ENCODE measurements around the gene NAALADL2.
"Not testable (repeated sequence)": the region's sequence is repeated elsewhere in the genome, so short reads cannot be mapped to it uniquely, and the experiment has no call there.

Gene NAALADL2

GRCh38 chr3:175087128-175087527, 228.0 kb downstream of the NAALADL2 start:
- not testable (repeated sequence) for H4K91ac ChIP-seq (ENCODE audit: low read depth, low read length); H4K12ac ChIP-seq (ENCODE audit: low read depth, low read length); H3K18ac ChIP-seq (ENCODE audit: low read length); H3K23ac ChIP-seq (ENCODE audit: low read length); H3K4me2 ChIP-seq (ENCODE audit: low read length); H3K79me2 ChIP-seq (ENCODE audit: control insufficient read depth, insufficient read depth, low read length, poor library complexity); H3K27ac ChIP-seq (ENCODE audit: low read depth, low read length); H2BK5ac ChIP-seq (ENCODE audit: low read depth, low read length, poor library complexity); H3K79me1 ChIP-seq (ENCODE audit: low read length); H2AFZ ChIP-seq (ENCODE audit: insufficient read depth, low read length, poor library complexity); H2BK120ac ChIP-seq (ENCODE audit: insufficient read depth, low read length, poor library complexity); H3K9me3 ChIP-seq (ENCODE audit: insufficient read depth, low read depth, low read length); H3K27me3 ChIP-seq (ENCODE audit: insufficient read depth, low read length); H3K36me3 ChIP-seq (ENCODE audit: control insufficient read depth in 1 of 2, insufficient read depth in 2 of 2, low read length in 2 of 2); H3K4ac ChIP-seq (ENCODE audit: low read depth, low read length); H3K9ac ChIP-seq (ENCODE audit: low read length); H2AK5ac ChIP-seq (ENCODE audit: low read length); H4K8ac ChIP-seq (ENCODE audit: low read depth, low read length); H3K14ac ChIP-seq (ENCODE audit: low read length); H3K4me1 ChIP-seq (ENCODE audit: control insufficient read depth in 1 of 2, insufficient read depth in 2 of 2, low read length in 2 of 2); DNase-seq; H2BK12ac ChIP-seq (ENCODE audit: low read length); H3K4me3 ChIP-seq (ENCODE audit: low read depth, low read length)
- no CpG with 5 or more reads among the region's 19 CpGs for WGBS (ENCODE audit: extremely low coverage, insufficient coverage, insufficient read length)

GRCh38 chr3:175088766-175089380, 229.7 kb downstream of the NAALADL2 start:
- H3K27ac ChIP-seq (ENCODE audit: low read depth, low read length) = no peak overlapping the region
- no peak overlapping the region for H3K9ac ChIP-seq (ENCODE audit: low read length)
- H4K8ac ChIP-seq (ENCODE audit: low read depth, low read length) = no peak overlapping the region
- no peak overlapping the region for H3K23ac ChIP-seq (ENCODE audit: low read length)
- H3K36me3 ChIP-seq (ENCODE audit: control insufficient read depth in 1 of 2, insufficient read depth in 2 of 2, low read length in 2 of 2) = no peaks in the 10 kb centered on the region
- no peak overlapping the region for H4K12ac ChIP-seq (ENCODE audit: low read depth, low read length)
- no peak overlapping the region for H4K91ac ChIP-seq (ENCODE audit: low read depth, low read length)
- no peak overlapping the region for H2AK5ac ChIP-seq (ENCODE audit: low read length)
- DNase-seq = no peak
- no peak overlapping the region for H3K18ac ChIP-seq (ENCODE audit: low read length)
- no peaks in the 10 kb centered on the region for H3K27me3 ChIP-seq (ENCODE audit: insufficient read depth, low read length)
- no peak overlapping the region for H3K4ac ChIP-seq (ENCODE audit: low read depth, low read length)
- H3K79me1 ChIP-seq (ENCODE audit: low read length) = no peaks in the 10 kb centered on the region
- no peak overlapping the region for H2BK5ac ChIP-seq (ENCODE audit: low read depth, low read length, poor library complexity)
- no peak overlapping the region for H2AFZ ChIP-seq (ENCODE audit: insufficient read depth, low read length, poor library complexity)
- no peaks in the 10 kb centered on the region for H3K4me1 ChIP-seq (ENCODE audit: control insufficient read depth in 1 of 2, insufficient read depth in 2 of 2, low read length in 2 of 2)
- no peak overlapping the region for H3K14ac ChIP-seq (ENCODE audit: low read length)
- no peaks in the 10 kb centered on the region for H3K79me2 ChIP-seq (ENCODE audit: control insufficient read depth, insufficient read depth, low read length, poor library complexity)
- no peak overlapping the region for H3K4me2 ChIP-seq (ENCODE audit: low read length)
- H2BK120ac ChIP-seq (ENCODE audit: insufficient read depth, low read length, poor library complexity) = no peak overlapping the region
- H3K4me3 ChIP-seq (ENCODE audit: low read depth, low read length) = no peak overlapping the region
- no peaks in the 10 kb centered on the region for H3K9me3 ChIP-seq (ENCODE audit: insufficient read depth, low read depth, low read length)
- WGBS (ENCODE audit: extremely low coverage, insufficient coverage, insufficient read length) = no CpG with 5 or more reads among the region's 3 CpGs
- no peak overlapping the region for H2BK12ac ChIP-seq (ENCODE audit: low read length)

- Histone ChIP-seq H3K27ac (ENCODE audit: low read depth, low read length) (no peak overlapping the region), H3K18ac (ENCODE audit: low read length) (no peak overlapping the region), H2AFZ (ENCODE audit: insufficient read depth, low read length, poor library complexity) (no peak overlapping the region), H4K8ac (ENCODE audit: low read depth, low read length) (no peak overlapping the region), H2BK120ac (ENCODE audit: insufficient read depth, low read length, poor library complexity) (no peak overlapping the region), H3K4me1 (ENCODE audit: control insufficient read depth in 1 of 2, insufficient read depth in 2 of 2, low read length in 2 of 2) (no peaks in the 10 kb centered on the region), H3K9me3 (ENCODE audit: insufficient read depth, low read depth, low read length) (no peaks in the 10 kb centered on the region), H3K14ac (ENCODE audit: low read length) (no peak overlapping the region), H3K36me3 (ENCODE audit: control insufficient read depth in 1 of 2, insufficient read depth in 2 of 2, low read length in 2 of 2) (no peaks in the 10 kb centered on the region), H3K4me3 (ENCODE audit: low read depth, low read length) (no peak overlapping the region), H2AK5ac (ENCODE audit: low read length) (no peak overlapping the region), H2BK5ac (ENCODE audit: low read depth, low read length, poor library complexity) (no peak overlapping the region), H2BK12ac (ENCODE audit: low read length) (no peak overlapping the region), H3K23ac (ENCODE audit: low read length) (no peak overlapping the region), H3K27me3 (ENCODE audit: insufficient read depth, low read length) (no peaks in the 10 kb centered on the region), H3K79me1 (ENCODE audit: low read length) (no peaks in the 10 kb centered on the region), H3K4ac (ENCODE audit: low read depth, low read length) (no peak overlapping the region), H4K12ac (ENCODE audit: low read depth, low read length) (no peak overlapping the region), H3K79me2 (ENCODE audit: control insufficient read depth, insufficient read depth, low read length, poor library complexity) (no peaks in the 10 kb centered on the region), H3K4me2 (ENCODE audit: low read length) (no peak overlapping the region), H4K91ac (ENCODE audit: low read depth, low read length) (no peak overlapping the region), H3K9ac (ENCODE audit: low read length) (no peak overlapping the region)
- no peak for DNase-seq
- no CpG with 5 or more reads among the region's 7 CpGs for WGBS (ENCODE audit: extremely low coverage, insufficient coverage, insufficient read length)
These were observed 232.4 kb downstream of the NAALADL2 start for GRCh38 chr3:175091426-175092114.

- Histone ChIP-seq H2AFZ (ENCODE audit: insufficient read depth, low read length, poor library complexity) (no peak overlapping the region), H3K27ac (ENCODE audit: low read depth, low read length) (no peak overlapping the region), H3K27me3 (ENCODE audit: insufficient read depth, low read length) (no peaks in the 10 kb centered on the region), H3K9me3 (ENCODE audit: insufficient read depth, low read depth, low read length) (no peaks in the 10 kb centered on the region), H3K18ac (ENCODE audit: low read length) (no peak overlapping the region), H2BK120ac (ENCODE audit: insufficient read depth, low read length, poor library complexity) (no peak overlapping the region), H4K8ac (ENCODE audit: low read depth, low read length) (no peak overlapping the region), H3K9ac (ENCODE audit: low read length) (no peak overlapping the region), H3K4me1 (ENCODE audit: control insufficient read depth in 1 of 2, insufficient read depth in 2 of 2, low read length in 2 of 2) (no peaks in the 10 kb centered on the region), H2BK5ac (ENCODE audit: low read depth, low read length, poor library complexity) (no peak overlapping the region), H3K23ac (ENCODE audit: low read length) (no peak overlapping the region), H3K4ac (ENCODE audit: low read depth, low read length) (no peak overlapping the region), H3K36me3 (ENCODE audit: control insufficient read depth in 1 of 2, insufficient read depth in 2 of 2, low read length in 2 of 2) (no peaks in the 10 kb centered on the region), H3K79me2 (ENCODE audit: control insufficient read depth, insufficient read depth, low read length, poor library complexity) (no peaks in the 10 kb centered on the region), H3K79me1 (ENCODE audit: low read length) (no peaks in the 10 kb centered on the region), H4K91ac (ENCODE audit: low read depth, low read length) (no peak overlapping the region), H2BK12ac (ENCODE audit: low read length) (no peak overlapping the region), H3K4me2 (ENCODE audit: low read length) (no peak overlapping the region), H2AK5ac (ENCODE audit: low read length) (no peak overlapping the region), H3K14ac (ENCODE audit: low read length) (no peak overlapping the region), H3K4me3 (ENCODE audit: low read depth, low read length) (no peak overlapping the region), H4K12ac (ENCODE audit: low read depth, low read length) (no peak overlapping the region)
- no peak for DNase-seq
- no CpG with 5 or more reads among the region's 3 CpGs for WGBS (ENCODE audit: extremely low coverage, insufficient coverage, insufficient read length)
These were observed 234.6 kb downstream of the NAALADL2 start for GRCh38 chr3:175093748-175094147.

All from trophoblast cell (in vitro differentiated cells and primary cell).